ENCODE results near the gene DNAJC16.

DNA sequence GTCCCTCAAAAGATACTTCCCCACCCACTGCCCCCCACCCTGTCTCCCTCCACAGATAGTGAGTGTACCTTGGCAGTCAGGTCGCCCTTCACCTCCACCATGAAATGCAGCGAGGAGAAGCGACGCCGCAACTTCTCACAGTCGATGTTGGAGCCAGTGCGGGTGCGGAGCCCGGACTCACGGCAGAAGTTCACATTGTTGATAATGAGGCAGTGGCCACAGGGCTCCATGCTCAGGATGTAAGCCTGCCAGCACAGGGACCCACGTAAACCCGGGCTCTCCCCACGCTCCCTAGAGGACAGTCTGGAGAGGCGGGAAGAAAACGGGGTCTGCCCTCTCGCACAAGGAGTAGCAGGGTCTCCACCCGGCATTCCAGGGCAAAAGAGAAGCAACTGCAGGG, 19.8 kb upstream of the DNAJC16 start:
- TF ChIP-seq, protein P1, sequence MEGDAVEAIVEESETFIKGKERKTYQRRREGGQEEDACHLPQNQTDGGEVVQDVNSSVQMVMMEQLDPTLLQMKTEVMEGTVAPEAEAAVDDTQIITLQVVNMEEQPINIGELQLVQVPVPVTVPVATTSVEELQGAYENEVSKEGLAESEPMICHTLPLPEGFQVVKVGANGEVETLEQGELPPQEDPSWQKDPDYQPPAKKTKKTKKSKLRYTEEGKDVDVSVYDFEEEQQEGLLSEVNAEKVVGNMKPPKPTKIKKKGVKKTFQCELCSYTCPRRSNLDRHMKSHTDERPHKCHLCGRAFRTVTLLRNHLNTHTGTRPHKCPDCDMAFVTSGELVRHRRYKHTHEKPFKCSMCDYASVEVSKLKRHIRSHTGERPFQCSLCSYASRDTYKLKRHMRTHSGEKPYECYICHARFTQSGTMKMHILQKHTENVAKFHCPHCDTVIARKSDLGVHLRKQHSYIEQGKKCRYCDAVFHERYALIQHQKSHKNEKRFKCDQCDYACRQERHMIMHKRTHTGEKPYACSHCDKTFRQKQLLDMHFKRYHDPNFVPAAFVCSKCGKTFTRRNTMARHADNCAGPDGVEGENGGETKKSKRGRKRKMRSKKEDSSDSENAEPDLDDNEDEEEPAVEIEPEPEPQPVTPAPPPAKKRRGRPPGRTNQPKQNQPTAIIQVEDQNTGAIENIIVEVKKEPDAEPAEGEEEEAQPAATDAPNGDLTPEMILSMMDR (optimal IDR thresholded peaks at IDR 0.05 in 1 of 3, IDR thresholded peaks at IDR 0.05 in 1 of 3, conservative IDR thresholded peaks at IDR 0.05 in 1 of 3; ENCODE audit: extremely low read depth in 1 of 3, insufficient read depth in 2 of 3, low read length in 3 of 3) = no peak
- TF ChIP-seq EZH2 (IDR thresholded peaks at IDR 0.05; ENCODE audit: low read length) = no peak

Data from keratinocyte (primary cell).